ENCODE measurements around the gene ZNRF3. TPM values are rescaled to one million over a fixed set of nuclear protein-coding genes. Genes with fewer than 3 reads are reported as not detected.

Gene ZNRF3
- total and polyA plus RNA-seq, 12 donors: 1.8 to 7.7 (median 6.2) TPM

- Histone ChIP-seq H3K9me3 (no peaks in the 10 kb centered on the region), H3K4me3 (no peak overlapping the region), H3K27ac (no peak overlapping the region), H3K4me1 (peaks cover 0 to 23% (median 4%) of the 10 kb centered on the region in 9 donors), H3K36me3 (no peaks in the 10 kb centered on the region), H3K27me3 (no peaks in the 10 kb centered on the region)
- DNase-seq (no peak), ATAC-seq (no peak)
- TF ChIP-seq CTCF (IDR thresholded peaks at IDR 0.05): no peak
- intact Hi-C loops (cut with DNase I): no loop called here
- WGBS, 2 donors: 93 to 97% methylated on average over 5 of the region's 5 CpGs
Observed at GRCh38 chr22:28931844-28932567, 48.6 kb downstream of the ZNRF3 start.

- Histone ChIP-seq H3K36me3 (no peaks in the 10 kb centered on the region), H3K27me3 (no peaks in the 10 kb centered on the region), H3K4me1 (peaks cover 0 to 23% (median 4%) of the 10 kb centered on the region in 9 donors), H3K27ac (no peak overlapping the region), H3K9me3 (no peaks in the 10 kb centered on the region), H3K4me3 (no peak overlapping the region)
- intact Hi-C loops (cut with DNase I): no loop called here
- no peak for TF ChIP-seq CTCF (IDR thresholded peaks at IDR 0.05)
- no peak for ATAC-seq
- 19 to 37% methylated on average over 2 of the region's 2 CpGs for WGBS, 2 donors
- no peak for DNase-seq
Observed at GRCh38 chr22:28933321-28933720, 49.9 kb downstream of the ZNRF3 start.

GRCh38 chr22:28934026-28934425, 50.7 kb downstream of the ZNRF3 start:
- TF ChIP-seq CTCF (IDR thresholded peaks at IDR 0.05): no peak
- Histone ChIP-seq H3K27me3 (no peaks in the 10 kb centered on the region), H3K9me3 (no peaks in the 10 kb centered on the region), H3K4me3 (no peak overlapping the region), H3K4me1 (peaks cover 0 to 22% (median 4%) of the 10 kb centered on the region in 9 donors), H3K27ac (no peak overlapping the region), H3K36me3 (no peaks in the 10 kb centered on the region)
- ATAC-seq: no peak
- intact Hi-C loops (cut with DNase I): no loop called here
- DNase-seq: no peak
- WGBS, 2 donors: 93 to 94% methylated on average over 3 of the region's 3 CpGs

GRCh38 chr22:28935140-28935539, 51.8 kb downstream of the ZNRF3 start:
- no peaks in the 10 kb centered on the region for H3K36me3 ChIP-seq
- H3K4me1 ChIP-seq: peaks cover 0 to 17% (median 4%) of the 10 kb centered on the region in 9 donors
- H3K27ac ChIP-seq: no peak overlapping the region
- no peak for TF ChIP-seq CTCF (IDR thresholded peaks at IDR 0.05)
- H3K27me3 ChIP-seq: no peaks in the 10 kb centered on the region
- no peak overlapping the region for H3K4me3 ChIP-seq
- 88 to 89% methylated on average over 4 of the region's 4 CpGs for WGBS, 2 donors
- no peaks in the 10 kb centered on the region for H3K9me3 ChIP-seq
- ATAC-seq (no peak), DNase-seq (no peak)
- intact Hi-C loops (cut with DNase I): no loop called here
